PC-3 (cell line): Measurements from ENCODE around the gene NEDD4L. TPM values are rescaled to one million over a fixed set of nuclear protein-coding genes. Genes with fewer than 3 reads are reported as not detected.

Source experiments
- ATAC-seq: fragments of 200-7000 bp; cut with Tn5 transposase; 2 replicates; pipeline ENCODE4 v1.9.1; 2020; ENCODE audit warnings: mild to moderate bottlenecking, moderate library complexity
- BruUV-seq: library from RNA; stranded (reverse); fragments of 400-500 nt; replicated peaks from 2 replicates; lab custom pipeline; 2021; lab: Mats Ljungman, UMichigan
- CTCF ChIA-PET: fragments of 300-600 bp; sonication (Branson Sonifier 250); formaldehyde crosslinking; loops from one replicate; lab custom pipeline; 2022; ENCODE audit warnings: antibody characterized with exemption; lab: Charles Lee
- POLR2A ChIA-PET: fragments of 300-600 bp; sonication (Branson Sonifier 250); formaldehyde crosslinking; loops from one replicate; lab custom pipeline; 2022; ENCODE audit warnings: antibody characterized with exemption; ENCODE audit not compliant: unreplicated experiment; lab: Charles Lee
- DNase-seq: peaks from one replicate; pipeline ENCODE4 v3.0.0-alpha.2; 2015
- H2AFZ ChIP-seq: fragments of 300-600 bp; sonication (generic); 2 replicates; pipeline ENCODE4 v1.6.0; 2016; ENCODE audit warnings: antibody characterized with exemption, low read length
- H3F3A ChIP-seq: fragments of 300-600 bp; sonication (generic); one replicate; pipeline ENCODE4 v1.6.0; 2017; ENCODE audit warnings: antibody characterized with exemption, low read length, control low read depth, mild to moderate bottlenecking; ENCODE audit not compliant: unreplicated experiment
- H3K27ac ChIP-seq: fragments of 300-600 bp; sonication (generic); 2 replicates; pipeline ENCODE4 v1.5.1; 2016; ENCODE audit warnings: mild to moderate bottlenecking, low read length
- H3K27me3 ChIP-seq: fragments of 300-600 bp; sonication (generic); 2 replicates; pipeline ENCODE4 v1.6.1; 2016; ENCODE audit warnings: low read length, mixed read lengths
- H3K36me3 ChIP-seq: fragments of 300-600 bp; sonication (generic); 2 replicates; pipeline ENCODE4 v1.6.1; 2016; ENCODE audit warnings: low read depth, mixed run types, low read length, mixed read lengths
- H3K4me1 ChIP-seq: fragments of 300-600 bp; sonication (generic); 2 replicates; pipeline ENCODE4 v1.5.1; 2016; ENCODE audit warnings: low read length; ENCODE audit not compliant: insufficient read depth
- H3K4me2 ChIP-seq: fragments of 300-600 bp; sonication (generic); 2 replicates; pipeline ENCODE4 v1.6.0; 2016; ENCODE audit warnings: low read length
- H3K4me3 ChIP-seq: fragments of 300-600 bp; sonication (generic); 2 replicates; pipeline ENCODE4 v1.5.1; 2016; ENCODE audit warnings: mild to moderate bottlenecking, low read length, mixed read lengths
- H3K79me2 ChIP-seq: fragments of 300-600 bp; sonication (generic); 2 replicates; pipeline ENCODE4 v1.6.1; 2017; ENCODE audit warnings: low read length, mixed read lengths
- H3K9ac ChIP-seq: fragments of 300-600 bp; sonication (generic); 2 replicates; pipeline ENCODE4 v1.6.0; 2016; ENCODE audit warnings: mild to moderate bottlenecking, low read length
- H3K9me2 ChIP-seq: fragments of 300-600 bp; sonication (generic); replicated peaks from 2 replicates; pipeline ENCODE4 v1.6.1; 2016; ENCODE audit warnings: mixed run types, low read length, mixed read lengths
- H3K9me3 ChIP-seq: fragments of 300-600 bp; sonication (generic); 2 replicates; pipeline ENCODE4 v1.6.1; 2016; ENCODE audit warnings: low read length, mixed read lengths
- H4K20me1 ChIP-seq: fragments of 300-600 bp; sonication (generic); 2 replicates; pipeline ENCODE4 v1.6.1; 2016; ENCODE audit warnings: low read length, mixed read lengths
- EZH2 ChIP-seq: fragments of 300-600 bp; sonication (generic); IDR thresholded peaks from one replicate; pipeline ENCODE4 v1.6.1; 2017; ENCODE audit warnings: antibody characterized with exemption, mild to moderate bottlenecking, low read length; ENCODE audit not compliant: unreplicated experiment
- EZH2phosphoT487 ChIP-seq: fragments of 300-600 bp; sonication (generic); IDR thresholded peaks from 2 replicates; pipeline ENCODE4 v1.6.1; 2018; ENCODE audit warnings: mild to moderate bottlenecking, antibody characterized with exemption, low read length, borderline replicate concordance
- intact Hi-C: fragments of 100-400 bp; cut with micrococcal nuclease; formaldehyde crosslinking; loops from 2 replicates; pipeline ENCODE4 v1.9.0; 2023
- total RNA-seq: library from RNA; depleted of rRNA; stranded (reverse); fragments of >200 nt; gene quantifications from 2 replicates; pipeline ENCODE4 v1.2.3, GENCODE V29; 2014
- TF ChIP-seq, protein P1 (sequence below): fragments of 300-600 bp; sonication (generic); conservative IDR thresholded peaks from 2 replicates; pipeline ENCODE4 v1.5.1; 2017; ENCODE audit warnings: antibody characterized with exemption, low read depth, mild to moderate bottlenecking, low read length

The NEDD4L gene
- total RNA-seq, 1 experiment from 2014 or later: 105 TPM

- Histone ChIP-seq H3K9me2 (no peaks in the 10 kb centered on the region), H4K20me1 (no peaks in the 10 kb centered on the region), H3K27ac (peak overlapping the region; percentile 74), H3K79me2 (no peaks in the 10 kb centered on the region), H3K36me3 (no peaks in the 10 kb centered on the region), H2AFZ (peak overlapping the region; percentile 48), H3K4me3 (no peak overlapping the region), H3K27me3 (no peaks in the 10 kb centered on the region), H3K9ac (no peak overlapping the region; the same call in 1 of the 2 replicates), H3K4me1 (peaks cover 23% of the 10 kb centered on the region), H3F3A (no peaks in the 10 kb centered on the region), H3K4me2 (peak overlapping the region; percentile 60), H3K9me3 (no peaks in the 10 kb centered on the region)
- TSS peak; percentile 24 for BruUV-seq
- ATAC-seq (peak; percentile 20), DNase-seq (peak; percentile 41)
- intact Hi-C loops: no loop called here
- ChIA-PET POLR2A (no interaction called here), CTCF (no interaction called here)
- TF ChIP-seq EZH2 (no peak), EZH2phosphoT487 (no peak)
- TF ChIP-seq, protein P1, sequence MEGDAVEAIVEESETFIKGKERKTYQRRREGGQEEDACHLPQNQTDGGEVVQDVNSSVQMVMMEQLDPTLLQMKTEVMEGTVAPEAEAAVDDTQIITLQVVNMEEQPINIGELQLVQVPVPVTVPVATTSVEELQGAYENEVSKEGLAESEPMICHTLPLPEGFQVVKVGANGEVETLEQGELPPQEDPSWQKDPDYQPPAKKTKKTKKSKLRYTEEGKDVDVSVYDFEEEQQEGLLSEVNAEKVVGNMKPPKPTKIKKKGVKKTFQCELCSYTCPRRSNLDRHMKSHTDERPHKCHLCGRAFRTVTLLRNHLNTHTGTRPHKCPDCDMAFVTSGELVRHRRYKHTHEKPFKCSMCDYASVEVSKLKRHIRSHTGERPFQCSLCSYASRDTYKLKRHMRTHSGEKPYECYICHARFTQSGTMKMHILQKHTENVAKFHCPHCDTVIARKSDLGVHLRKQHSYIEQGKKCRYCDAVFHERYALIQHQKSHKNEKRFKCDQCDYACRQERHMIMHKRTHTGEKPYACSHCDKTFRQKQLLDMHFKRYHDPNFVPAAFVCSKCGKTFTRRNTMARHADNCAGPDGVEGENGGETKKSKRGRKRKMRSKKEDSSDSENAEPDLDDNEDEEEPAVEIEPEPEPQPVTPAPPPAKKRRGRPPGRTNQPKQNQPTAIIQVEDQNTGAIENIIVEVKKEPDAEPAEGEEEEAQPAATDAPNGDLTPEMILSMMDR: no peak
Observed at GRCh38 chr18:58416704-58417683, 373.0 kb downstream of the NEDD4L start.

GRCh38 chr18:58417752-58418151 is 373.7 kb downstream of the NEDD4L start:
- H3K9me3 ChIP-seq: no peaks in the 10 kb centered on the region
- no peaks in the 10 kb centered on the region for H3F3A ChIP-seq
- no TSS peak for BruUV-seq
- DNase-seq (peak; percentile 88), ATAC-seq (peak; percentile 93)
- CTCF ChIA-PET: no interaction called here
- no peaks in the 10 kb centered on the region for H3K79me2 ChIP-seq
- no peaks in the 10 kb centered on the region for H3K9me2 ChIP-seq
- H3K4me2 ChIP-seq: peak overlapping the region; percentile 60
- H3K4me3 ChIP-seq: no peak overlapping the region
- H3K27ac ChIP-seq: peak overlapping the region; percentile 74
- no peaks in the 10 kb centered on the region for H4K20me1 ChIP-seq
- peaks cover 23% of the 10 kb centered on the region for H3K4me1 ChIP-seq
- H3K9ac ChIP-seq: no peak overlapping the region; the same call in 1 of the 2 replicates
- no peaks in the 10 kb centered on the region for H3K36me3 ChIP-seq
- POLR2A ChIA-PET: no interaction called here
- intact Hi-C loops: no loop called here
- no peak for TF ChIP-seq EZH2
- no peak for TF ChIP-seq EZH2phosphoT487
- TF ChIP-seq, protein P1: no peak
- peak overlapping the region; percentile 48 for H2AFZ ChIP-seq
- H3K27me3 ChIP-seq: no peaks in the 10 kb centered on the region

GRCh38 chr18:58418361-58418760 is 374.3 kb downstream of the NEDD4L start:
- intact Hi-C loops: no loop called here
- no peak for DNase-seq
- peak overlapping the region; percentile 29 for H3K27ac ChIP-seq
- H2AFZ ChIP-seq: no peak overlapping the region
- ATAC-seq: no peak
- no peaks in the 10 kb centered on the region for H4K20me1 ChIP-seq
- H3K27me3 ChIP-seq: no peaks in the 10 kb centered on the region
- no peaks in the 10 kb centered on the region for H3K36me3 ChIP-seq
- H3K79me2 ChIP-seq: no peaks in the 10 kb centered on the region
- H3K4me3 ChIP-seq: no peak overlapping the region
- H3F3A ChIP-seq: no peaks in the 10 kb centered on the region
- H3K9me3 ChIP-seq: no peaks in the 10 kb centered on the region
- CTCF ChIA-PET: no interaction called here
- H3K9ac ChIP-seq: no peak overlapping the region
- TF ChIP-seq EZH2 (no peak), EZH2phosphoT487 (no peak)
- TF ChIP-seq, protein P1: no peak
- POLR2A ChIA-PET: no interaction called here
- H3K4me1 ChIP-seq: peaks cover 23% of the 10 kb centered on the region
- no TSS peak for BruUV-seq
- peak overlapping the region; percentile 60 for H3K4me2 ChIP-seq
- H3K9me2 ChIP-seq: no peaks in the 10 kb centered on the region
